NCI-H510A (cell line): ENCODE data around the gene MBOAT2.

Experiments used
- DNase-seq: peaks from one replicate; lab custom pipeline; 2025; lab: John Stamatoyannopoulos, UW

Gene MBOAT2

GRCh38 chr2:9018109-9018508, 14.6 kb upstream of the MBOAT2 start:
- DNase-seq = no peak

DNA sequence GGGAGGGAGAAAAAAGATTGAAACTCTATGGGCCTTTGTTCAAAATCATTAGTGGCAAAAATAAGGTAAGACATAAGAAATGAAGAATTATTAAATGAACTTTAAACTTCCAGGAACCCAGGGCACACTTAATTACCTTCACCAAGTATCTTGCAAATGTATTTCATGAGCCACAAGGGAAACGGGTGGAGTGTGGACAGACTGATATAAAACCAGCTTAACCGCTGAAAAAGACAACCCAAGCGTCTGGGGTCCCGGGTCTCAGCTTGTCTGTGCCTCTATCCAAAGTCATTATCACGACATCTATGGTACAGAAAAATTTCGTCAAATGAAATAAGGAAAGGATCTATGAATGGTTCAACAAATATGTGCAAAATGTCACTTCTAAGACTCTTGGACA, 13.9 kb upstream of the MBOAT2 start:
- no peak for DNase-seq

DNA sequence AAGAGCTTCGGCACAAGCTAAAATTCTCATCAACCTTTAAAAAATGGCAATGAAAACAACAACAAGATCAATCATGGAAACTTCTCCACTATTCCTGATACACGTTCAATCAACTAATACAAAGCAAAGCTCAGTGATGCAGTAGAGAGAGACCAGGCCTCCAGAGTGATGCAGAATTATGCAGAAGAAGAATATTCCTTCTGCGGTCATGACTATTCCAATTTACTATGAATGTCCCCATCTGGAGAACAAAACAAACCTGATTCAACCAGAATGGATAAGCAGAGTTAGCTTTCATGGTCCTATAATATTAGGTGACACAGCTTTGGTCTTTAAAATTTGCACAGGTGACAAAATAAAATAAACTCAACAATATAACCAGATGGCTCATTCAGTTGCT, 12.5 kb upstream of the MBOAT2 start:
- no peak for DNase-seq

- DNase-seq = no peak
These were observed 9.9 kb upstream of the MBOAT2 start for GRCh38 chr2:9013403-9013802.

DNA sequence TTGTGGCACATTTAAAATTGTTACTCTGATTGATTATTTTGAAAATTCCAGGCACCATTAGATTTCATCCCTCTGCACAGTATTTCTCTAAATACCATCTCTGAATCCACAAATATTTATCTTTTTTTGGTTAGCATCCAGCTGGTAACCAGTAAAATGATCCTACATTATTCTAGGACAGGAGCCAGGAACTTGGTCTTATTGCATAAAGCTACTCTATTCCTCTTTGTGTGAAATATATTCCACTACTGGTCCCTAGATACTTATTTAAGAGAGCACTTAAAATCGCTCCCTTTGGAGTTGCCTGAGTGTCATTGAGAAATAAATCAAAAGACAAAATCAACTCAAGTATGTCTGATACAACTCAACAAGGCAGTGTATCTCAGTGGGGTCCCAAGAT, 7.4 kb upstream of the MBOAT2 start:
- no peak for DNase-seq

DNA sequence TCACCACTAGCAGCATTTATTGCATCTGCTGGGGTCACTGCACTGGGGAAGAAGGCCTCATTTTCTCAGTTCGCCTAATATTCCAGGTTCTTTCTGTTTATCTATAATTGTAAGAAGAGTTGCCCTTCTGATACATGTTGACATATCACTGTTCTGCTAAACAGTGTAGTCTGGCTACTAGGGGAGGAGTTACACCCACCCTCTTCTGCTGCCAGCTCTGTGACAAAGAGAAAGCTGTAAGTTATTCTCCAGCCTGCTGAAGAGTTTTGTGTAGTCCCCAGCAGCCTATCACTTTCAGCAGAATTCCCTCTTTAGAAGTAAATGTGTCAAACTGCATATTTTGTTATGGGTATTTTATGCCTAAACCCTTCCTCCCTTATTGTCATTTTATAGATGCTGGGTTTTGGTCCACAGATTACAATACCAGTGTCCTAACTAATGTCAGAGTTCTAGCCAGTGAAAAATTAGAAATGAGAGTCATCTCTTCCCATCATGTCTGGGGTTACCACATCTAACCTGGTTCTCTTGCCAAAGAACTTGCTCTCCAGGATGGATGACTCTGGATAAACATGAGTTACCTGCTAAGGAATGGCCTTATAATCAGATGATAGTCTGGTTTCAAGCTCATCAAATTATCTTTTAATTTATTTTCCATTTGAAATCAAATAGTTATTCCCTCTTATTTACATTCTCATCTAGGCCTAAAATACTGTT, 5.6 kb upstream of the MBOAT2 start:
- no peak for DNase-seq

DNA sequence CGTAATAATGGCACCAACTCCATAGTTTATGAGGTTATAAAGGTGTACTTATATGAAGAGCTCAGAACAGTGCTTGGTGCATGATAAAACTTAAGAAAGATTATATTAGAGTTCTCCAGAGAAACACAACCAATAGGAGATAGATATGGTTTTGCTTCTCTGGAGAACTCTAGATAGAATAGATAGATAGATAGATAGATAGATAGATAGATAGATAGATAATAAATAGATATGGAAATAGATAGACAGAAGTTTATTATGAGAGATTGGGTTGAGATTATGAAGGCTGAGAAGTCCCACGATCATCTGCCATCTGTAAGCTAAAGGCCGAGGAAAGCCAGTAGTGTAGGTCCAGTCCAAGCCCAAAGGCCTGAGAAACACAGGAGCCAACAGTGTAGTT, 2.9 kb upstream of the MBOAT2 start:
- no peak for DNase-seq

- no peak for DNase-seq
These were observed 1.1 kb upstream of the MBOAT2 start for GRCh38 chr2:9004338-9005204.

GRCh38 chr2:9003366-9003615, 193 bp downstream of the MBOAT2 start:
- DNase-seq = no peak

DNA sequence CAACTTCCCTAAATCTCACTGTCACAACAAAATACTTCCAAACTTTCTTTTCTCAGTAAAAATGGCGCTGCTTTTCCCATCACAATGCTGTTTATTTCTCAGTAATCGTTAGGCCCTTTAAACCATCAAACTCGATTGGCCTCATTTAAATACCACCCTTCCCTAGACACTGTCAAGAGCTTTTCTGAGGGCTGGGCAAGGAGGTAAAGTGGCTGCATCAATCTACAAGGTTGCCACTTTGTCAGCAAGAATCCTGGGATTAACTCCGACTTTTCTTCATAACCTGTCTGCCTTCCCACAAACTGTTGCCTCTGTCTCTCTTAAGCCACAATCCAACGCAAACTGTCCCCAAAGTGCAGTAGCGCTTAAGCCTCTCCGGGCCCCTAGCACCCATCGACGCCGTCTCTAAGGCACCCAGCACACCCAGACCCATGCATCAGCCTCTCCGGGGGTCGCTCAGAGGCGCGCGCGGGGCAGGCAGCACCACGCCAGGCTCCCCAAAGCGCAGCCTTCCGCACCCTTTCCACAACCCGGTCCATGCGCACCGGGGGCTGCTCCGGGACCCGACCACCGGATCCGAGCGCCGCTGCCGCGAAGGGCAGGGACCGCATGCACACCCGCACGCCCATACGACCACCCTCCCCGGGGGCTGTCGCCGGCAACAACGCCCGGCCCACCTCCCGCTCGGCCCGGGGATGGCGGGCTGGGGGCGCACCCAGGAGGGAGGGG, 683 bp downstream of the MBOAT2 start:
- no peak for DNase-seq

GRCh38 chr2:9002313-9002636, 1.2 kb downstream of the MBOAT2 start:
- DNase-seq = no peak

- no peak for DNase-seq
These were observed 1.7 kb downstream of the MBOAT2 start for GRCh38 chr2:9001778-9002177.

DNA sequence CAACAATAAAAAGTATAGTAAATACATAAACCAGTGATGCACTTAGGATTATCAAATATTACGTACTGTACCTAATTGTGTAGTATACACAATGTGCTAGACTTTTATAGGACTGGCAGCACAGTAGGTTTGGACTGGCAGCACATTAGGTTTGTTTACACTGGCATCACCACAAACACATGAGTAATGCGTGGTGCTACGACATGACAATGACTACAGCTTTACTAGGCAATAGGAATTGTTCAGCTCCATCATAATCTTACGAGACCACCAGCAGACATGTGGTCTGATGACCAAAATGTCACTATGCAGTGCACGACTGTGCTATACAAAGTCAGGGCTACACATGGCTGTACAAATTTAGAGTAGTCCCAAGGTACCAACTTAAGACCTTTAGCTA, 2.3 kb downstream of the MBOAT2 start:
- no peak for DNase-seq

DNA sequence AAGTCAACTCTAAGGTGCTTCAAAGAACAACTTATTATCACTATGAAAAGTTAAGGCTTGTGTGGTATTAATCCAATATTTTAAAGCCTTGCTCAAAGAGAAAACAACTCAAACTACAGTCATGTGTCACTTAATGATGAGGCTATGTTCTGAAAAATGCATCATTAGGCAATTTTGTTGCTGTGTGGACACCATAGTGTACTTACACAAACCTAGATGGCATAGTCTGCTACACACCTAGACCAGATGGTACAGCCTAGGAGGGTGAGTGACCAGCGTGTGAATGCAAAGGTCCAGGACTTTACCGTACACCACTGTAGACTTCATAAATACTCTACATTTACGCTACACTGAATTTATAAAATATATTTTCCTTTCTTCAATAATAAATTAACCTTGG, 3.0 kb downstream of the MBOAT2 start:
- DNase-seq = no peak

- DNase-seq = no peak
These were observed 3.7 kb downstream of the MBOAT2 start for GRCh38 chr2:8999797-9000196.

DNA sequence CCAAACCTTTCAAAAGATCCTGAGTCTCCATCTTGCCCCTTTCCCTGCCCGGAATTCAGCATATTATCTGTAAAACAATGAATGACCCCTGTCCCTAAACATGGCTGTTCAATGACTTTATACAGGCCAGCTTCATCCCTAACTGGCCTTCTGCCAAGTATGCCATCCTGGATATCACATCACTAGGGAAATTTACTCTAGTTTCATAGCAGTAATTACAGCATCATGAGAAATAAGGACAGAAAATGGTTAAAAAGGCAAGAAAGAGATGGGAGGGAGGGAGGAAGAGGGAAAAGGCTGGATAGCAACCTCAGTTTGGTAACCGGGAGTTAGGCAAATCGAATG, 4.4 kb downstream of the MBOAT2 start:
- DNase-seq = no peak

DNA sequence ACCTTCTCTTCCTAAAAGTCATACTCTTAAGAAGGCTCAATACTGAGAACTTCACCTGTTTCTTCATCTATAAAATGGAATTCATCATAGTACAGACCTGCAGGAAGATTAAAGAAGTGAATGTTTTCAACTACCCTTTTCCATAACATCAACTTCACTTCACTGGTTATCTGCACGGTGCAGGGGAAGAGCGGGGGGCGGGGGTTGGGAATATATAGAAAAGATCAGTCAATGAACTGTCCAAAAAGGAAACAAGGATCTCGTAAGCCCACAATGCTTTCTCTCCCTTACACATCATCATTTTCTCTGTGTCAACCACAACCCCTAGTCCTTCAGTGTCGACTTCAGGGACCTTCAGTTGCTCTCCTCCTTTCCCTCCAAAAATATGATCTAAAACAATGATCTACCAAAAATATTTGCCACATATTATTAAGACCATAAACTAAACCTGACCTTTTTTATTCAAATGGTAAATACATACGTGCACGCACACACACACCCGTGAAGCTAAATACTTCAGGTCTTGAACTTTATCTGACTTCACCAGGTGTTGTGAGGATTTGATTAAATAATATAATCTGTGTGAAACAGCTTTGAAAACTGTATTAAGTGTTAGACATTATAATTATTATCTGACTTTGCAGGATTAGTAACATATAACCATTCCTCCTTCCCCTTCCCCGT, 4.9 kb downstream of the MBOAT2 start:
- DNase-seq = no peak

DNA sequence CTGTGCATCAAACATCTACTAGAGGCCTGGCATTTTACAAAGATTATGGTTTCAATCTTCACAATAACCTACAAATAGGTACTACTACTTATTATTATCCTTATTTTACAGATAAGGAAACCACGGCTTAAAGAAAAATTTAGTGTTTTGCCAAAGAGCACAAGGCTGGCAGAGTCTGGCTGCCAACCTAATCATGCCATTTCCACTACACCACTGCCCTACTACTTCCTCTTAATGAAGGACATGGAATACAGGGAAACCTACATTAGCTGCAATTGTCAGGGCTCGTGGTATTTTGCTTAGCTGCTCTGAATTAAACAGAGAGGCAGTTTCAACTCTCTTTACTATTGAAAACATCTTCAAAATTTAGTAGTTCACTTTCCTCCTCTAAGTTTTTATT, 5.9 kb downstream of the MBOAT2 start:
- no peak for DNase-seq

DNA sequence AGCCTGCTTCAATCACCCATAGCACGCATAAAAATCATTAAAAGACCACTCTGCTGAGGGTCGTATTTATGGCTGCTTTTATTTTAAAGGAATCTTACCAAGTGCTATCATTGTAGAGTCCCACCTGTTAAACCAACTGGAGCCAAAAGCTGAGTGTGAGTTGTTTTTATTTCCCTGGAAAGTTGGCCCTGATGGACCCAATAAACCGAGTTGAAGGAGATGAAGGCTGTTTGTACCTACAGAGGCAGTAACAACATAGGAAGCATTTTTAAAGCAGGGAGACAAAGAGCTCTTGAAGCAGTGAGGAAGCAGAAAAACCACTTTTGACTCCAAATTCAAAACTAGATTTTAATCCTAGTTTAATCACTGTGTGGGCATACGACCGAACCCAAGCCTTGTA, 6.4 kb downstream of the MBOAT2 start:
- DNase-seq = no peak

GRCh38 chr2:8996006-8996405, 7.5 kb downstream of the MBOAT2 start:
- no peak for DNase-seq

- no peak for DNase-seq
These were observed 9.1 kb downstream of the MBOAT2 start for GRCh38 chr2:8994386-8994785.

- DNase-seq = no peak
These were observed 9.6 kb downstream of the MBOAT2 start for GRCh38 chr2:8993902-8994278.
